Measurements from ENCODE around the gene MTA1.

Gene MTA1

DNA sequence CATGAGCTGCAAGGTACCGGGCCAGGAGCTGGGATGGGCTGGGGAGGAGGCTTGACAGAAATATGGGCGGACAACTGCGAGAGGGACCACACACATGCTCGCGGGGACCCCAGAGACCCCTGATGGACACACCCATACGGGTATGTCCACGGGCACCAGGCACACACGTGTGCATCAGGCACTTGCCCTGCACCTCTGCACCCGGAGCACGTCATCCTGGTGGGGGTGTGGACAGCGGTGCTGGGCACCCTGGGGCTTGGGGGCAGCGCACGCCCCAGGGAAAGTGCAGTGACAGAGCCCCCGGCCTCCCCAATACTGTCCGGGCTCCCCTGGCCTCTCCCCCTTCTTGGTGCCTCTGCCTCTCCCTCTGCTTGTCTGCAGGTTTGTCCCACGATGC, 65.4 kb downstream of the MTA1 start:
- no peak overlapping the region for H3K4me3 ChIP-seq (ENCODE audit: control insufficient read depth, low read depth, low read length)
- DNase-seq (ENCODE audit: low read depth) = no peak
- TF ChIP-seq, protein P1, sequence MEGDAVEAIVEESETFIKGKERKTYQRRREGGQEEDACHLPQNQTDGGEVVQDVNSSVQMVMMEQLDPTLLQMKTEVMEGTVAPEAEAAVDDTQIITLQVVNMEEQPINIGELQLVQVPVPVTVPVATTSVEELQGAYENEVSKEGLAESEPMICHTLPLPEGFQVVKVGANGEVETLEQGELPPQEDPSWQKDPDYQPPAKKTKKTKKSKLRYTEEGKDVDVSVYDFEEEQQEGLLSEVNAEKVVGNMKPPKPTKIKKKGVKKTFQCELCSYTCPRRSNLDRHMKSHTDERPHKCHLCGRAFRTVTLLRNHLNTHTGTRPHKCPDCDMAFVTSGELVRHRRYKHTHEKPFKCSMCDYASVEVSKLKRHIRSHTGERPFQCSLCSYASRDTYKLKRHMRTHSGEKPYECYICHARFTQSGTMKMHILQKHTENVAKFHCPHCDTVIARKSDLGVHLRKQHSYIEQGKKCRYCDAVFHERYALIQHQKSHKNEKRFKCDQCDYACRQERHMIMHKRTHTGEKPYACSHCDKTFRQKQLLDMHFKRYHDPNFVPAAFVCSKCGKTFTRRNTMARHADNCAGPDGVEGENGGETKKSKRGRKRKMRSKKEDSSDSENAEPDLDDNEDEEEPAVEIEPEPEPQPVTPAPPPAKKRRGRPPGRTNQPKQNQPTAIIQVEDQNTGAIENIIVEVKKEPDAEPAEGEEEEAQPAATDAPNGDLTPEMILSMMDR (conservative IDR thresholded peaks at IDR 0.05; ENCODE audit: control insufficient read depth, insufficient read depth, low read depth, low read length) = no peak

DNA sequence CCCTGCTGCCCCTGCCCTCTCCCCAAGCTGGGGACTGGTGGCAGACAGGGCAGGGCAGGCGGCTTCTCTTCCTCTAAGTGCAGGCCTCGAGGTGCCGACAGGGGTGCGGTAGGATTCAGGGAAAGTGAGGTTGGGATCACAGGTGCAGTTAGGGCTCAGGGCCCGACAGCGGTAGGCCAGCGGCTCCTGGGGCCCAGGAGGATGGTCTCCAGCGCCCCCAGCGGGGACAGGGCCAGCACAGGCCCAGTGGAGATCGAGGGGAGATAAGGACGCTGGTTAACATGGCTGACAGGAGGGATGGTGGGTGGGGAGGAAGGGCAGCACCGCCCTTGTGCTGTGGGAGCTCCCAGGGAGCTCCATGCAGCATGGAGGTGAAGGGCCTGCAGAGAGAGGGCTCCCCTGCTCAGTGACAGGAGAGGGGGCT, 66.1 kb downstream of the MTA1 start:
- TF ChIP-seq, protein P1 (conservative IDR thresholded peaks at IDR 0.05; ENCODE audit: control insufficient read depth, insufficient read depth, low read depth, low read length) = no peak
- H3K4me3 ChIP-seq (ENCODE audit: control insufficient read depth, low read depth, low read length) = no peak overlapping the region
- no peak for DNase-seq (ENCODE audit: low read depth)

DNA sequence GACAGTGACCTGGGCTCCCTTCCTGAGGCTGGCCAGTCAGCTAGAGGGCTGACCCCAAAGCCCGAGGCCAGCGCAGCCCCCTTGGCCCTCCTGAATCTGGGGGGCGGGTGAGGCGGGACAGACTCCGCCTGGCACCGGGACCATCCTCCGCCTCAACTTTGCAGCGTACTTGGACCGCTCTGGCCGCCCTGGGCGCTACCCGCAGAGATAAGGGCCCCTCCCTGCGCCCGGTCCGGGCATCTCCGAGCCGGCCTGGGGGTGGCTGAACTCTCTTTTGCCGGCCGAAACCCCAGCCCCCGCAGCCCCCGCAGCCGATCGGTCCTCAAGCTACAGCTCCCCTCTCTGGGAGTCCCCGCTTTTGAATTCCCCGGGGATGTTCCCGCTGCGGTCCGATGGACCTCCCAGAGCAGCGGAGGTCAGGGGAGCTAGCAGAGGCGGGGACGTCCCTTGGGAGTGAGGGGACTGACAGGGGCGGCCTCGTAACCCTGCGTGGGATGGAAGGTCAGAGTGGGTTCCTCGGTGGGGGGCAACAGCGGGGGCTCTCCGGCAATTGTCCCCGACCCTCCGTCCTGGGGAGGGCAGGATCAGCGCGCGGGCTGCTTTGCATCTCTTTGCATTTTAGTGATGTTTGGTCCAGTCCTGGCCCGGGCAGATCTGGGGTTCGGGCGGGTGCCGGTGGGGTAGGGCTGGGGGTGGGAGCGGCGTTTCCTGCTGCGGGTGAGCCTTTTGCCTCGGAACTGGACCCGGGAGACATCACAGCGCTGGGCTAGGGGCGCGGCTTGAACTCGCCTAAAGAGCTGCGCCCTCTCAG, 66.7 kb downstream of the MTA1 start, which contains the start of gene CRIP1:
Gene CRIP1, plus strand, starts transcription at position 724 of the 811 bp plus-strand sequence. CDS start 374 bp downstream, outside the sequence.
- DNase-seq (ENCODE audit: low read depth) = no peak
- TF ChIP-seq, protein P1 (conservative IDR thresholded peaks at IDR 0.05; ENCODE audit: control insufficient read depth, insufficient read depth, low read depth, low read length) = no peak
- H3K4me3 ChIP-seq (ENCODE audit: control insufficient read depth, low read depth, low read length) = no peak within 1 kb of the TSS

DNA sequence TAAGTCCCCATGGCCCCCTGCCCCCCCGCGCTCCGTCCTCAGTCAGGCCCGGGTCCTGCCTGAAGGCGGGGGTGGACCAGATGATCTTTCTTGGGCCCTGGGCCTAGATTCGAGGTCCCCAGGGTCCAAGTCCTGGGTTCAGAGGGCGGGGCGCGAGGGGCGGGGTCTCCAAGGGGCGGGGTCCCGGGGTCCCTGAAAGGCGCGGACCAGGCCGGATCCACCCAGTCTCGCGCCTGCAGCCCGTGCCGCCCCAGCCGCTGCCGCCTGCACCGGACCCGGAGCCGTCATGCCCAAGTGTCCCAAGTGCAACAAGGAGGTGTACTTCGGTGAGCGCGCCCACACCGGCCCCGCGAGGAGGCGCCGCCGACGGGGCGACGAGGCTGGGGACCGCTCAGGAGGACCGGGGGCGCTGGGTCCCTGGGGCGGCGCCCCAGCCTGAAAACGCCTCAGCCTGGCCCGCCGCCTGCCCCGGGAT, 67.4 kb downstream of the MTA1 start:
- TF ChIP-seq, protein P1 (conservative IDR thresholded peaks at IDR 0.05; ENCODE audit: control insufficient read depth, insufficient read depth, low read depth, low read length) = no peak
- no peak for DNase-seq (ENCODE audit: low read depth)
- no peak overlapping the region for H3K4me3 ChIP-seq (ENCODE audit: control insufficient read depth, low read depth, low read length)

DNA sequence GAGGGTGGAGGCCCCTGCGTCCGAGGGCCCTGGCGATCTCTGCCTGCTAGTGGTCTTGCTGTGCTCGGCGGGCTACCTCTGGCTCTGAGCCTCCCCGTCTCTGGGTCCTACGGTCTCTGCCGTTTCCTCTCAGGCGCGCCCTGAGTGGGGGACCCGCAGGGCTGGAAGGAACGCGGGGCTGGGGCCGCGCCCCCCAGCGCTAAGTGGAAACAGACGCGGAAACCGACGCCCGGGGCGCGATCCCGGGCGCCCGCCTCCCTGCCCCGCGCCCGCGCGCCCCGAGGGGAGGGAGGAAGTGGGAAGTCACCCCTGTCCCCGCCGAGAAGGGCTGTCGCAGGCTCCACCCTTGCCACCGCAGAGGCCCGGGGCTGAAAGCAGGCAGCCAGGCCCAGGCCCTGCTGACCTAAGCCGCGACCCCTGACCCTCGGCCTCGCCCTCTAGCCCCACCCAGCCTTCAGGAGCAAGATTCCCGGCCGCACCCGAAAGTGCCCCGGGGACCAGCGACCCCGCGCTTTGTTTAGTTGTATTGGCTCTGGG, 67.9 kb downstream of the MTA1 start:
- no peak for DNase-seq (ENCODE audit: low read depth)
- TF ChIP-seq, protein P1 (conservative IDR thresholded peaks at IDR 0.05; ENCODE audit: control insufficient read depth, insufficient read depth, low read depth, low read length) = no peak
- no peak overlapping the region for H3K4me3 ChIP-seq (ENCODE audit: control insufficient read depth, low read depth, low read length)

DNA sequence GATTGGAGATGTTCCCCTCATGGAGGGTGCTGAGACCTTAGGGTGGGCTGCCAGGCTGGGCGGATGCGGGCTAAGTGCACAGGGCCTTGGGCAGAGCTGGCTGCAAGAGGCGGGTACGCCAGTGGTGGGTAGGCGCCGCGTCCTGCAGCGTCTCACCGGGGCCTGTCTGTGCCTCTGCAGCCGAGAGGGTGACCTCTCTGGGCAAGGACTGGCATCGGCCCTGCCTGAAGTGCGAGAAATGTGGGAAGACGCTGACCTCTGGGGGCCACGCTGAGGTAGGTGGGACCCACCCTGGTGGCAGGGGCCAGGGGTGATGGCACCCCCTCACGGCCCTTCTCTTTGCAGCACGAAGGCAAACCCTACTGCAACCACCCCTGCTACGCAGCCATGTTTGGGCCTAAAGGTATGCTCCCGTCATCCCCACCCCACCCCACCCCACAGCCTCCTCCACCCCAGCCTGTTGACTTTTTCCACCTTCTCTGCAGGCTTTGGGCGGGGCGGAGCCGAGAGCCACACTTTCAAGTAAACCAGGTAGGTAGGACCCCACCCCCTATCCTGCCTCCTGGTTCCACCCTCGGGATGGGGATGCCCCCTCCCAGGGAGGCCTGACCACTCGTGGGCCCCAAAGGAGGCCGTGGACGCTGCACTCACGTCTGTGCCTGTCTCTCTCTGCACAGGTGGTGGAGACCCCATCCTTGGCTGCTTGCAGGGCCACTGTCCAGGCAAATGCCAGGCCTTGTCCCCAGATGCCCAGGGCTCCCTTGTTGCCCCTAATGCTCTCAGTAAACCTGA, 68.6 kb downstream of the MTA1 start:
- no peak for DNase-seq (ENCODE audit: low read depth)
- H3K4me3 ChIP-seq (ENCODE audit: control insufficient read depth, low read depth, low read length) = no peak overlapping the region
- TF ChIP-seq, protein P1 (conservative IDR thresholded peaks at IDR 0.05; ENCODE audit: control insufficient read depth, insufficient read depth, low read depth, low read length) = no peak
